ENCODE measurements around the gene CA7. TPM values are rescaled to one million over a fixed set of nuclear protein-coding genes. Genes with fewer than 3 reads are reported as not detected.

Gene CA7
- total RNA-seq, result not detected

GRCh38 chr16:66844342-66845079 is at the start of gene CA7:
Gene CA7 (plus strand): TSS chr16:66844414. CDS start chr16:66844488, 74 bp downstream.

GRCh38 chr16:66801320-66802105 is 42.7 kb upstream of the CA7 start, which contains the start of gene TERB1:
Gene TERB1 (minus strand): TSS chr16:66801584. CDS start chr16:66796798, 4,786 bp downstream.

GRCh38 chr16:66830422-66831404 is 13.5 kb upstream of the CA7 start, which contains the start of gene NAE1:
Gene NAE1 (minus strand): TSS chr16:66830976. CDS start chr16:66830899, 77 bp downstream.

GRCh38 chr16:66880288-66881013 is 36.2 kb downstream of the CA7 start, which contains the start of gene PDP2:
Gene PDP2 (plus strand): TSS chr16:66880515. CDS start chr16:66884285, 3,770 bp downstream.

Other genes starting within 250 kb of the CA7 start
- gene CMTM3, start 239.7 kb upstream of the CA7 start, total RNA-seq, result 100 to 1,000 TPM; 105 to 107 TPM
- gene CMTM4, start 147.7 kb upstream of the CA7 start, total RNA-seq, result 1 to 10 TPM; 1.0 to 1.1 TPM
- gene DYNC1LI2, start 92.8 kb upstream of the CA7 start, total RNA-seq, result 10 to 100 TPM; 43.3 to 56.5 TPM
- gene TERB1, start 42.8 kb upstream of the CA7 start, total RNA-seq, result not detected
- 10 to 100 TPM; 58.4 to 61.5 TPM for gene NAE1, start 13.4 kb upstream of the CA7 start, total RNA-seq
- 10 to 100 TPM; 19.8 to 23.4 TPM for gene PDP2, start 36.1 kb downstream of the CA7 start, total RNA-seq
- gene CDH16, start 74.5 kb downstream of the CA7 start, total RNA-seq, result not detected
- gene RRAD, start 81.1 kb downstream of the CA7 start, total RNA-seq, result under 1 TPM; 0.29 to 0.38 TPM
- 10 to 100 TPM; 84.4 to 95.3 TPM for gene CIAO2B, start 90.0 kb downstream of the CA7 start, total RNA-seq
- 10 to 100 TPM; 34.3 to 35.8 TPM for gene CES2, start 91.1 kb downstream of the CA7 start, total RNA-seq
- 1 to 10 TPM; 4.8 to 4.9 TPM for gene CES3, start 116.9 kb downstream of the CA7 start, total RNA-seq
- gene CES4A, start 144.2 kb downstream of the CA7 start, total RNA-seq, result 10 to 100 TPM; 55.5 to 61.9 TPM
- gene CBFB, start 184.7 kb downstream of the CA7 start, total RNA-seq, result 100 to 1,000 TPM; 246 to 271 TPM

All from activated naive CD4-positive, alpha-beta T cell treated with anti-CD3 and anti-CD28 coated beads, Interleukin-2, amount 10 ng/mL, durations not matched to agents 5 hours and 36 hours (primary cell).